ENCODE data around the gene MLLT3.

DNA sequence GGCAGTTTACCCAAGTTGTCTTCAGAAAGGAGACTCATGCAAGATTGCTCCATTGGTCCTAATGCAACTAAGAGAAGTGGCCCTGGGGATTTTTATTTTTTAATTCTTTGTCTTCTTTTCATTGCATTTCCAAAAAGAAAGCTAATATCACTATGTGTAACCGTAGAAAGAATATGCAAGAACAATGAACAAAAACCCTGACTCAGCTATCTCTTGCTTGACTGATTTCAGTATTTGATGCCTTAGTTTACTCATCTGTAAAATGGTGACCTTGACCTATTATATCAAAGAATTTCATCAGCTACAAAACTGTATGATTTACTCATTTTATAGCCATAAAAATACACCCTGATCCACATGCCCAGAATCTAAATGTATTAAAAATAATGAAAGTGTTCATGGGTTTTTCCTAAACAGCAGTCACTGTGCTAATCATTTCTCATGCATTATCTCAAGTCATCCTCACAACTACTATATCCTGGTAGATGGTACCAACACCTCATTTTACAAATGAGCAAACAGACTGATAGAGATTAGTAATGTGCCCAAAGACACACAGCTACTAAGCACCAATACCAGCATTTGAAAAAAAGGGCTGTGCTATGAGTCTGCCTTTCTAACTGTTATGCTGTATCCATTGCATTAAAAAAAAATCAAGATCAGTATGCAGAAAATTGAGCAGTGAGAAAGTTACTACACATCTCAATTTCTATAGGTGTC, 185.7 kb downstream of the MLLT3 start:
- TF ChIP-seq, protein P1, sequence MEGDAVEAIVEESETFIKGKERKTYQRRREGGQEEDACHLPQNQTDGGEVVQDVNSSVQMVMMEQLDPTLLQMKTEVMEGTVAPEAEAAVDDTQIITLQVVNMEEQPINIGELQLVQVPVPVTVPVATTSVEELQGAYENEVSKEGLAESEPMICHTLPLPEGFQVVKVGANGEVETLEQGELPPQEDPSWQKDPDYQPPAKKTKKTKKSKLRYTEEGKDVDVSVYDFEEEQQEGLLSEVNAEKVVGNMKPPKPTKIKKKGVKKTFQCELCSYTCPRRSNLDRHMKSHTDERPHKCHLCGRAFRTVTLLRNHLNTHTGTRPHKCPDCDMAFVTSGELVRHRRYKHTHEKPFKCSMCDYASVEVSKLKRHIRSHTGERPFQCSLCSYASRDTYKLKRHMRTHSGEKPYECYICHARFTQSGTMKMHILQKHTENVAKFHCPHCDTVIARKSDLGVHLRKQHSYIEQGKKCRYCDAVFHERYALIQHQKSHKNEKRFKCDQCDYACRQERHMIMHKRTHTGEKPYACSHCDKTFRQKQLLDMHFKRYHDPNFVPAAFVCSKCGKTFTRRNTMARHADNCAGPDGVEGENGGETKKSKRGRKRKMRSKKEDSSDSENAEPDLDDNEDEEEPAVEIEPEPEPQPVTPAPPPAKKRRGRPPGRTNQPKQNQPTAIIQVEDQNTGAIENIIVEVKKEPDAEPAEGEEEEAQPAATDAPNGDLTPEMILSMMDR (conservative IDR thresholded peaks at IDR 0.05 in 1 of 2, IDR thresholded peaks at IDR 0.05 in 1 of 2; ENCODE audit: low read depth in 1 of 2, low read length in 2 of 2) = no peak
- no peak for TF ChIP-seq EZH2 (IDR thresholded peaks at IDR 0.05; ENCODE audit: low read length, missing control alignments)
